Measurements from ENCODE around the gene FOXF1. TPM values are rescaled to one million over a fixed set of nuclear protein-coding genes. Genes with fewer than 3 reads are reported as not detected.

FOXF1 gene
- total RNA-seq, 2 experiments from 2014 or later: not detected

DNA sequence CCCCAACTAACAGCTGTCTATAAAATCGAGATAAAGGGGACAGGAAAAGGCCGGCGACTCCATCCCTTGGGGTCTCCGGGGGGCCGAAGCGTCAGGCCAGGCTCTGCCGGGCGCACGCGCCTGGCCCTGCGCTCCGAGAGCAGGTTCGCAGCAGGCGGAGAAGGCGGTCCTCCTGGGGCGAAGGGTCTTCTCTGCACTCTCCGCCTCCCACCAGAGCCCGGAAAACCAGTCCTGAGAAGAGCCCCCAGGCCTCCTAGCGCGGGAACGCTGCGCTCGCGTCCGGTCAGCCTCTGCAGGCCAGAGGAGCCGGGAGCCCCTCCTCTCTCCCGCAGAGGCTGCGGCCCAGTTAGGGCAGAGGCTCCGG, 5.1 kb downstream of the FOXF1 start:
- ChIA-PET POLR2A (no interaction called here), CTCF (no interaction called here)

DNA sequence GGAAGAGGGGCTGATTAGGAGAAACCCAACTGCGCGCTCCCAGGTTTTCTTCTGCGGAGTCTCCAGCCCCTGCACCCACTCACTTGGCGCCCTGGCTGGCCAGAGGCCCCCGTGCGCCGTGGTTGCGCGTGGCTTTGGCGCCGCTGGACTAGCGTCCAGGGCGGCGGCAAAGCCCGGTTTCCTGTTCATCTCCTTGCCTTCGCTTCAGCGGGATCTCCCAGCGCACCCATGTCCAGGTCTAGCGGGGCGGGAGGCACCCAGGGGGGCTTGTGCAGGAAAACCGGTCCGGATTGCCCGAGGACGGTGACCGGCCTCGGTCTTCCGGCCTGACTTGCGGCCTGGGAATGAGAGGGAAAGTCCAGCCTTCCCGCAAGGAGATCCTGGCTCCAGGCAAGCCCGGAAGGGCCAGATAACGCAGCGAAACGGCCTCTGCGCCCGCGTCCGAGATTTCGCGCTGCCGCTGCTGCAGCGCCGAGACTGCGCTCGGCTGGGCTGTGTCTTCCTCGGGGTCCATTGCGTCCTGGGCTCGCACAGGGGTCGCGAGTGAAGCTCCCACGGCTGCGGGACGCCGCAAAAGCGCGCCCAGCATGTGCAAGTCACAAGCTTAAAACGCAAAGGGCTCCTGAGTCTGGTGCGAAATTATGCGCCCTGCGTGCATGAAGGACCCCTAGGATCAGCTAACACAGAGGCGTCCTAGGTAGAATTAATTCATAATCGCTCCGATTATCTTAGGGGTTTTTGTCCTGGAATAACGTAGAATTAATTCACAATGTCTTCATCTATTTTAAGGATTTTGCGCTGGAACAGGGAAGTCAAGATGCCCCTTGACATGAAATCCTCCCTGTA, 5.7 kb downstream of the FOXF1 start:
- ChIA-PET CTCF (no interaction called here), POLR2A (no interaction called here)

DNA sequence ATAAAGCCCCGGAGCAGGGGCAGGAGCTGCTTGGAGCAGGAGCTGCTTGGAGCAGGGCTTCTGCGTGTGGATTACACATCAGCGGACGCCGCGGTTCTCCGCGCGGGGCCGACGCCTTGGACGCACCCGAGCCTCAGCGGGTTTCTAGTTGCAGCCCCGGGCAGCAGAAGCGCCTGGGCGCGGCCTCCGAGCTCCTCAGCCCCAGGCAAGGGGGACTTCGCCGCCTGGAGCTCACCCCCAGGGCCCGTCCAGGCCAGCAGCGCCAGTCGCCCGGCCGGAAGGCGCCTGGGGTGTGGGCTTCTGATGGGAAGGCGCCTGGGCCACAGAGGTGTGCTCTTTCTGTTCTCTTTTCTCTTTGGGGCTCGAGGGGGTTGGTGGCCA, 6.3 kb downstream of the FOXF1 start:
- ChIA-PET CTCF (no interaction called here), POLR2A (no interaction called here)

DNA sequence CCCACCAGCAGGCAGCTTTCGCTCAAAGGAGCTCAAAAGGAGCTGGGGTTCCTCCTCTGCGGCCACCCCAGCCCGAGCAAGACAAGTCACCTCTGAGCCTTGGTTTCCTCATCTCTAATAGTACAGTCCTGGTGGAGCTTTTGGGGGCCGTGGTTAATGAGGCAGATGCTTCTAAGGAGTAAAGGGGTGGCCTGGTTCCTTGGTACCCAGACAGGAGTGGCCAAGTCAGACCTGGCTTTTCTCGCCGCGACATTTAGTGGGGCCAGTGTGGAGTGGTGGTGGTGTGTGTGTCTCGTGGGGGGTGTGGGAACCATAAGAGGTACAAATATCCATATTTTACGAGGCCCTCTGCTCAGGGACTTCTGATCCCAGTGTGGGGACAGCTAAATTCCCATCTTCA, 6.7 kb downstream of the FOXF1 start:
- CTCF ChIA-PET: interaction anchor here (0.5 to 0.7 kb wide), 2 partner anchors 47 to 452 kb away, joined by 3 to 4 read pairs; no protein-coding TSS in a partner anchor

DNA sequence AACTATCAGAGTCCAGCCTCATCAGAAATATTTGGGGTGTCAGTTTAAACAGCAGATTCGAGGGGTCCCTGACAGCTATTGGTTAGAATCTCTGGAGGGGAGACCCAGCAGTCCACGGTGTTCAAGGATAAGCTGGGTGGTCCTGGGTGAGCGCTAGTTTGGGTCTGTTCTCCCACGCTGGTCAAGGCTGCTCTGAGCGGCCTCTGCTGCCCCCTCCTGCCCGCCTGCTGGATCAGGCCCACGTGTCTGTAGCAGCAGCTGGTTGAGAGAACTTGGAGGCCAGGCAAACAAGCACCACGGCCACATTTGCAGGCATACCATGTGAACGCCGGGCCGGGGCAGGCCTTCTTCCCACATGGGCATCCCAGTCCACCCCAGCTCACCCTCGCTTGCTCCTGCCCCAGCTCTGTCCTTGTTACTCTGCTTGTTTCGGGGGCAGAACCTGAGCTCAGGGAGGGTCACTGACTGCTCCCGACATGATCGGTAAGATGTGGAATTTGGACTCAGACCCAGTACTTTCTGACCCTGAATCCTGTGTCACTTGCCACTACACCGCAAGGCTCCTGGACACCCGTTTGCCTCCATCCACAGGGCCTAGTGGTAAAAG, 7.4 kb downstream of the FOXF1 start:
- POLR2A ChIA-PET: no interaction called here
- CTCF ChIA-PET: interaction anchor here (0.5 to 0.9 kb wide), 4 partner anchors 19 to 452 kb away, joined by 3 to 4 read pairs (median 3); no protein-coding TSS in a partner anchor

More for the DNA sequence above, 6.7 kb downstream of the FOXF1 start:
- POLR2A ChIA-PET: no interaction called here

DNA sequence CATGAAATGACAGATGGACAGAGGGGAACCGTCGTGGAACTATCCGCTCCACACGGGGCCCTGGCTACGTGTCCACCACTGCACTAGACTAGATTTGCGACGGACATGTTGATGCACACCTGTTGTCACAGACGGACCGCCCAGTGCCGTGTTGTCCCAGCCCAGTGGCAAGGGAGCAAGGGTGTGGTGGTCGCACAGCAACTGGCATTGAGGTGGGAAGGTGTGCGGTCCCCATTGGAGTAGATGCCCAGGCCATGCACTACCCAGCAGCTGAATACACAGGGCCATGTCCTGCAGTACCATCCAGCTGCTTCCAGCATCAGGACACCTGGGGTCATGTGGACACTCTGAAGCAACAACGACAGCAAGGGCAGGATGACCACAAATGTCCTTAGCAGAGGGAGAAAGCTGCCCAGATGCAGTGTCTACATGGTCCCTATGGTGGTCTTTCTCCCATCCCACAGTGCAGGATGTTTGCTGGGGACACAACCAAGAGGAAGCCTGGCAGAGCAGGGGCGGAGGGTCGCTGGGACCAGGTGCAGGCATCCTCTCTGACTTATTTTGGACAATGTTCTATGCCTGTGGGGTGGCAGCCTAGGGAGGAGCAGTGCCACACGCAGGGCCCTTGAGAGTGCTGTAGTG, 8.8 kb downstream of the FOXF1 start:
- CTCF ChIA-PET: interaction anchor here (1.0 to 1.3 kb wide), 3 partner anchors 182 to 475 kb away, joined by 3 to 5 read pairs (median 5); no protein-coding TSS in a partner anchor
- POLR2A ChIA-PET: no interaction called here

DNA sequence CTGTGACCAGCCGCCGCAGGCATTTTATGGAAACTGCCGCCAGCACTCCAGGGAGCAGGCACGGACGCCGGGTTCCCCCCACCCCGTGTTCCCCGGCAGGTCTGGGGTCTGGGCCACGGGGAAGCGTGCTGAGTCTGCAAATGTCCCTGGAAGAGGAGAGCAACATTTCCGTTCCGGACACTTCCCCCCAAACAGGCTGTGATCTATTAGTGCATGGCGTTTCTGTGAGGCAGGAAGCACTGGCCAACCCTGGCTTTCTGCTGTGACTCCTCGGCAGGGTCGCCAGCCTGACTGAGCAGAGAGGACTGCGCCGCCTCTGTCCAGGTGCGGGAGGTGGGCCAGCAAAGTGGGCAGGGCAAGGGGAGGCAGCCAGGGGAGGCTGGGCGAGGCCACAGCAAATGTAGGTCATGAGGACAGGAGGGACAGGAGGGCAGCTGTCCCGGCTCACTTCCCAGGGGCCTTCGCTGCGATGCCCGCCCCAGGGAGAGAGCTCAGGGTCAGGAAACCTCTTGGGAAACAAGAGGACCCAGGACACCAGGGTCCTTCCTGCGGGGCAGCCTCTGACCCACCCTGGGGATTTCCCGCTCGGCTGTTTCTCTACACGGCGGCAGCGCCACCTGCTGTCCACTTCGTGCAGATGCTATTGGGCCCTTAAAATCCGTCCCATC, 9.5 kb downstream of the FOXF1 start:
- ChIA-PET POLR2A (no interaction called here), CTCF (interaction anchor here (0.6 to 1.3 kb wide), 5 partner anchors 50 to 828 kb away, joined by 3 to 5 read pairs (median 5); no protein-coding TSS in a partner anchor)

DNA sequence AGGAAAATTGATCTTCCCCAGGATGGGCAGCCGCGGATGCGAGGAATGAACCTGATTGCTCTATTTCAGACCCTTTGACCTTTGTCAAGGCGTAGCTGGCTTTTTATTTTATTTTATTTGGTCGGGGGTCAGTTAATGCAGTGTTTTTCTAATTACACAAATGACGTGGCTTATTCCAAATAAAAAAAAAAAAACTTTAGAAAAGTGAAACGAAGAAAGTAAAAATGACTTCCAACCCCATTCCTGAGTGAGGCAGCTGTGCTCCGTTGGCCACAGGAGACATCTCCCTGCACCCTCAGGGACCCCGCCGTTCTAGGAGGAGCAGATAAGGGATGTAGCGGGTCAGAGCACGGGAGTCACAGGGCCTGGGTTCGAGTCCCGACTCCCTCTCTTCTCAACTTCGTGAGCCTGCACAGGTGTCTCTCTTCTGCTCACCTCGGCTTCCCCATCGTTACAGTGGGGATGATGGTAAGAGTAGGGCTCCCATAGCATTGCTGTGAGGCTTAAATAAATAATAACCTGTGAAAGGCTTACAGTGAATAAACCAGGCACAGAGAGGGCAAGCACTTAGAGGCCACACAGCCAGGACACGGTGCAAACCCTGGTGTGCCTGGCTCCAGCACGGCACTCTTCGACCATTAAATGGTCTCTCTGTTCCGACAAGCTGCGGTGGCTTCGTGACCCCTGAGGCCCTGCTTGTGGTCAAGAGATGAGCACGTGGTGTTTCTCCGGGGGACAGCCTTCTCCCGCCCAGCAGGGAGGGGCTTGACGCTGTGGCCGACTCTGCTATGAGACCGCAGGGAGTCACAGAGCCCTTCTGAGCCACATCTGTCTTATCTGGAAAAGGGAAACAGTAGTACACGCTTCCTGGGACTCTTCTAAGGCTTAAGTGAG, 10.2 kb downstream of the FOXF1 start:
- CTCF ChIA-PET: interaction anchor here (0.6 to 1.3 kb wide), 6 partner anchors 49 to 827 kb away, joined by 3 to 5 read pairs (median 4); no protein-coding TSS in a partner anchor

DNA sequence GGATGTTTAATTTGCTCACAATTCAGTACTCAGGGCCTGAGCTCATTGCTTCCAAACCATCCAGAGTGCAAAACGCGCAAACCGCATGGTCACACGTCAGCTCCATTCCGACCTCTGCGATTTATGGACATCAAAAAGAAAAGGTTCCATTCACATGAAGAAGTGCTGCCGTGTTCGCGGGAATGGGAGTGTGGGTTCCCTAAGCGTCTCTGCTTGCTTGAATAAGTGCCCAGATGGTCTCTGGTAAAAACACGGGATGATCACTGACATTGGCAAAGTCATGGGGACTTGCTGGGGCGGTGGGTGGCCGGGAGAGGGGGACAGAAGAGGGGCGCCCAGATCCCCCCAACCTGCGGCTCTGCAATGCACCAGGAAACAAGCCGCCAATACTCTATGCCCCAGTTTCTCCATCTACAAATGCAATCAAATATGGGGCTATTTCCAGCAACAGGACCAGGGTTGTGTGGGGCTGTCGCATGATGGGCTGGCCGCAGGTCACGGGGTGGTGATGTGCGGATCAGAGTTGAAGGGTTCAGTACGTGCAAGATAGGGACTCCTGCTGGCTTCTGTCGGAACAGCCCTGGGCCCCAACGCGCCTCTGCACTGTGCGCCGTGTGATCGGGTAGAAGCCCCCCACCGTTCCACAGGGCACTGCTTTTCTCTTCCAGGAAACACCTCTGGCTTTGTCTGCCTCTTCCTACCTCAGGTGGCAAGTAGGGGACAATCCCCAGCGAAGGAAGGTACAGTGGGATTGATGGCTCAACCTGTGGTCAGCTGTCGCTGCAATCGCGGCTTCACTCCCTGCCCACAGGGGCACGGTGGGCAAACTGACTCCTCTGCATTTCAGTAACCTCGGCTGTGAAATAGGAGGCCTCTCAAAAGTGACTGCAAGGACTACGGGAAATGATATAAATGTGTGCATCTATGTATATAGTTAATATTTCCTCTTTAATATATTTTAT, 11.2 kb downstream of the FOXF1 start:
- CTCF ChIA-PET: interaction anchor here (0.7 to 1.3 kb wide), 2 partner anchors 48 to 449 kb away, joined by 3 to 4 read pairs; no protein-coding TSS in a partner anchor
- POLR2A ChIA-PET: no interaction called here

More for the DNA sequence above, 10.2 kb downstream of the FOXF1 start:
- POLR2A ChIA-PET: no interaction called here

DNA sequence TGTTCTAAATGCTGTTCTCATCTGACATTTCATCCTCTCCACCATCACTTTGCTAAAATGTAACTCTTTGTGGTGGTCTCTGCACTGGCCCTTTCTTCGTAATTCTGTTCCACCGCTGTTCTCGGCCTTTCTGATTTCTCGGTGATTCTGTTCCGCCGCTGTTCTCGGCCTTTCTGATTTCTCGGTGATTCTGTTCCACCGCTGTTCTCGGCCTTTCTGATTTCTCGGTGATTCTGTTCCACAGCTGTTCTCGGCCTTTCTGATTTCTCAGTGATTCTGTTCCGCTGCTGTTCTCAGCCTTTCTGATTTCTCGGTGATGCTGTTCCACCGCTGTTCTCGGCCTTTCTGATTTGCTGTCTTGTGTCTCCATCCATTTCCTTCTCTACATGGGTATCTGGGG, 12.3 kb downstream of the FOXF1 start:
- POLR2A ChIA-PET: no interaction called here
- CTCF ChIA-PET: no interaction called here

DNA sequence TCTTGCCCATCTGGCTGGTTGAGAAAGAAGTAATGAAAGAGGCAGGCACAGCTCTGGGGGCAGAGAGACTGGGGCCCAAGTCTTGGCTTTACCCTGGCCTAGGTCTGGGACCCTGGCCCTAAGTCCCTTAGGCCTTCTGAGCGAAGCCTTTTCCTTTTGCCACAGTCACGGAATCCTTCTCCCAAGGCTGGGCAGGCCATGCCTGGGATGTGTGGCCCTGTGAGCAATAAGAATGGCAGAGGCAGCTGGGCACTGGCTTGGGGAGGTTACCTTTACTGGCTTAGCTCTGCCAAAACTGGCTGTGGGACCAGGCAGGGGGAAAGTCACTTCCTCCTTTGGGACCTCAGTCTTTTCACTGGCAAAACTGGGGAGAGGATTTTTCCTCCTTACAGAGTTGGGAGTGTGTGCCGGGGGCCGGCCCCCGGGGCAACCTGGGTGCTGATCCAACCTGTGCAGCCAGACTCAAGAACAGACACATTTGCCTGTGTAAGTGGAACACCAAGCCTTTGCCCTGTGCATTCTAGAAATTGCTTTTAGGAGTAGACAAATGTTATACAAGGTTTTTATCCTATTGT, 12.9 kb downstream of the FOXF1 start:
- POLR2A ChIA-PET: no interaction called here
- CTCF ChIA-PET: no interaction called here

DNA sequence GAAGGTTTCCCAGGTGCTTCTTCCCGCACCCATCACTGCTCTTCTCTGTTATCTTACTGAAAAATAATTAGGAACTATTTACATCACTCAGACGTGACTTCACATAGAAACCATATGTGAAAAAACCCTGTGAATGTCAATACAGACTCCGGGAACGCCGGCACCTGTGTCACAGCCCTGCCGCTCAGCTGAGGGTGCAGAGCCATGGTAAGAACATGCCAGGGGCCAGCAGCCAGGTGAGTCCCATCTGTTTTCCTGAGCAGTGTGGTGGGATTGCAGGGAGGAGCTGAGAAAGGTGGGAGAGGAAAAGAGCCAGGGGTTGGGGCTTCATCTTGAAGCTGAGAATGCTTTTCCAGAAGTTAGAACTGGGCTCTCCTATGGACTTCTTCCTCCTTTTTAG, 13.7 kb downstream of the FOXF1 start:
- ChIA-PET POLR2A (no interaction called here), CTCF (no interaction called here)

DNA sequence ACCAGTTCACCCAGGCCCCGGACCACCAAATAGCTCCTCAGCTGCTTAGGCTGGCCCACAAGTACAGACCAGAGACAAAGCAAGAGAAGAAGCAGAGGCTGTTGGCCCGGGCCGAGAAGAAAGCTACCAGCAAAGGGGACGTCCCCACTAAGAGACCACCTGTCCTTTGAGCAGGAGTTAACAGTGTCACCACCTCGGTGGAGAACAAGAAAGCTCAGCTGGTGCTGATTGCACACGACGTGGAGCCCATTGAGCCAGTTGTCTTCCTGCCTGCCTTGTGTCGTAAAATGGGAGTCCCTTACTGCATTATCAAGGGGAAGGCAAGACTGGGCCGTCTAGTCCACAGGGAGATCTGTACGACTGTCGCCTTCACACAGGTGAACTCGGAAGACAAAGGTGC, 15.4 kb downstream of the FOXF1 start:
- ChIA-PET CTCF (no interaction called here), POLR2A (no interaction called here)

DNA sequence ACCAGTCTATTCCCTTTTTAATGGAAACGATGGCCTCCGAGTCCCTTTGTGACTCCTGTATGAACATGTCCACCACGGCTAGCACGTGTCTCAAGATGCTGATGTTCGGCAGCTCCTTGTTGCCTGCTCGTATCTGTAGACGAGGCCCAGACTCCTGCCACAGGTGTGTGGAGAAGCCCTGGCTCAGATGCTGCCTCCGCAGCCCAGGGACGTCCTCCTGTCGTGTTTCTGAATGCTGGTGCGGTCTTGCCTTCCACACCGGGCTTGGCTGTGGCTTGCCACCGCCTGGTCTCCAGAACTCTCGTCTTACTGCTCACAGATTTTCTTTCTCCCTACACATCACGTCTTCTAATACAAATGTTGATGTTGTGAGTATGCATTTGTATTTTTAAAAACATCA, 17.0 kb downstream of the FOXF1 start:
- ChIA-PET CTCF (no interaction called here), POLR2A (no interaction called here)

DNA sequence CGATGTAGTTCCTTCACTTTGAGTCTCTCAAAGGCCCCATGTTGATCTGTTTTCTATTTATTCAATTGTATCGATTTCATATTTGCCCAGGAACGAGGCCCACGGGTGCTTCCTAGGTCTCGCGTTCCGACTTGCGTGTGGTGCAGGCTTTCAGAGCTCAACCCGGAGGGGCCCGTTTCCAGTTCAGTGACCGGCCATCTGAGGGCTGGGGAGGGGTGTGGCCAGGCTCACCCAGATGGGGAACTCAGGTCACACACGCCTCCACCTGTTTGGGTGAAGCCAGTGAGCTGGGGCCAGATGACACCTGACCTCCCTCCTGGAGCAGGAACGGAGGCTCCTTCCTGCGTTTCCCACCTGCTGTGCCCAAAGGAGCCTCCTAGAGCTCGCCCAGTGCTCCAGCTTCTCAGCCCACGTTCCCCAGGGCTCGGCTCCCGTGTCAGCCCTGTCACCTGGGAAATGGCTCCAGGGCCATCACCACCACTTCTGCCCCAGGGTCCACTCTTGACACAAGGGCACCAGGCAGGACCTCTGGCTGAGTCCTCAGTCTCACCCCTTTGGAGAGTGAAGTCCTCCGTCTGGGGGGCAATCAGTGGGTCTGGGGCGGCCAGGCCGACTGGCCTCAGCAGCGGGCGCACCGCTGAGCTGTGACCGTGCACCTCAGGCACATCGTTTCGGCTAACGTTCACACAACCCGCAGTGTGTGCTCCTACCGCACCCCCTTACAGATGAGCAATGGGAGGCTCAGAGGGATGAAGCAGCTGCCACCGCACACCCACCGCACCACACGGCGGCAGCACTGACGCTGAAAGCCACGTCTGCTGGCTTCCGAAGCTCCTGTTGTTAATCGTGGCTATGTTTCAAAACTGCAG, 18.0 kb downstream of the FOXF1 start:
- ChIA-PET CTCF (no interaction called here), POLR2A (no interaction called here)

DNA sequence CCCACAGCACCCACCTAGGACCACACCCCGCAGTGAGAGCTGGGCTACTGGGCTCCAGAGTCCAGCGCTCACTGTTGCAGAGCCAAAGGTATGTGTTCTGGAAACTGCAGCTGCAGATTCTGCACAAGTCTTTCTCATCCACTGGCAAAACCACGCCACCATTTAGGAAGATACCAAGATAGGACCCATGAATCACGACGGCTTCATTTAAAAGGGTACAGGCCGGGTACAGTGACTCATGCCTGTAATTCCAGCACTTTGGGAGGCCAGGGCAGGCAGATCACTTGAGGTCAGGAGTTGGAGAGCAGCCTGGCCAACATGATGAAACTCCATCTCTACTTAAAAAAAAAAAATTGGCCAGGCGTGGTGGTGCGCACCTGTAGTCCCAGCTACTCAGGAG, 18.8 kb downstream of the FOXF1 start:
- POLR2A ChIA-PET: no interaction called here
- CTCF ChIA-PET: no interaction called here
